Measurements from ENCODE around the gene NUDT17. TPM values are rescaled to one million over a fixed set of nuclear protein-coding genes. Genes with fewer than 3 reads are reported as not detected.
"Not testable (repeated sequence)": the region's sequence is repeated elsewhere in the genome, so short reads cannot be mapped to it uniquely, and the experiment has no call there.

NUDT17 gene
- total RNA-seq, 1 donor from 2014 or later, result 4.7 TPM

DNA sequence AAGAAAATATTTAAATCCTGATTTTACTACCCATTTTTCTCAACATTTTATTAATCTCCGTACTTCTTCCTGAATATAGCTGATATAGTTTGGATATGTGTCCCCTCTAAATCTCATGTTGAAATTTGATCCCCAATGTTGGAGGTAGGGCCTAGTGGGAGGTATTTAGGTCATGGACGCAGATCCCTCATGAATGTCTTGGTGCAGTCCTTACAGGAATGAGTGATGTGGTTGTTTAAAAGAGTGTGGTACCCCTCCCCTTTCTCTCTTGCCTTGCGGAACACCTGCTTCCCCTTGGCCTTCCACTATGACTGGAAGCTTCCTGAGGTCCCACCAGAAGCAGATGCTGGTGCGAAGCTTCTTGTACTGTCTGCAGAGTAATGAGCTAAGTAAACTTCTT, 39.0 kb upstream of the NUDT17 start:
- Mint-ChIP-seq H3K9me3 (no peaks in the 10 kb centered on the region), H3K27ac (no peak overlapping the region), H3K27me3 (ENCODE audit: low read depth) (no peaks in the 10 kb centered on the region), H3K4me3 (no peak overlapping the region), H3K36me3 (no peaks in the 10 kb centered on the region), H3K4me1 (peaks cover 22% of the 10 kb centered on the region)
- no peak for DNase-seq (ENCODE audit: low spot score in 2 of 2, unreplicated experiment in 2 of 2)
- TF ChIP-seq, protein P1, sequence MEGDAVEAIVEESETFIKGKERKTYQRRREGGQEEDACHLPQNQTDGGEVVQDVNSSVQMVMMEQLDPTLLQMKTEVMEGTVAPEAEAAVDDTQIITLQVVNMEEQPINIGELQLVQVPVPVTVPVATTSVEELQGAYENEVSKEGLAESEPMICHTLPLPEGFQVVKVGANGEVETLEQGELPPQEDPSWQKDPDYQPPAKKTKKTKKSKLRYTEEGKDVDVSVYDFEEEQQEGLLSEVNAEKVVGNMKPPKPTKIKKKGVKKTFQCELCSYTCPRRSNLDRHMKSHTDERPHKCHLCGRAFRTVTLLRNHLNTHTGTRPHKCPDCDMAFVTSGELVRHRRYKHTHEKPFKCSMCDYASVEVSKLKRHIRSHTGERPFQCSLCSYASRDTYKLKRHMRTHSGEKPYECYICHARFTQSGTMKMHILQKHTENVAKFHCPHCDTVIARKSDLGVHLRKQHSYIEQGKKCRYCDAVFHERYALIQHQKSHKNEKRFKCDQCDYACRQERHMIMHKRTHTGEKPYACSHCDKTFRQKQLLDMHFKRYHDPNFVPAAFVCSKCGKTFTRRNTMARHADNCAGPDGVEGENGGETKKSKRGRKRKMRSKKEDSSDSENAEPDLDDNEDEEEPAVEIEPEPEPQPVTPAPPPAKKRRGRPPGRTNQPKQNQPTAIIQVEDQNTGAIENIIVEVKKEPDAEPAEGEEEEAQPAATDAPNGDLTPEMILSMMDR (IDR thresholded peaks at IDR 0.05; ENCODE audit: unreplicated experiment), result no peak

DNA sequence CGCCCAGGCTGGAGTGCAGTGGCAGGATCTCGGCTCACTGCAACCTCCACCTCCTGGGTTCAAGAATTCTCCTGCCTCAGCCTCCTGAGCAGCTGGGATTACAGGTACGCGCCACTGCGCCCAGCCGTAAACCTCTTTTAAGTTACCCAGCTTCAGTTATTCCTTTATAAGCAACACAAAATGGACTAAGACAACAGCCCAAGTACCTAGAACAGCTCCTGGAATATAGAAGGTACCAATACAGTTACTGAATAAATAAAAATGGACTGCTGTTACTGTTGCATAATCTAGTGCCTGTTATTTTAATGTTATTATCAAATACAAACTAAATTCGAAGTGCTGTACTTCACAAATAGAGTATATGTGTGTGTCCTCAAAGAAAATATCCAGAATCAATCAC, 38.6 kb upstream of the NUDT17 start:
- no peaks in the 10 kb centered on the region for H3K27me3 Mint-ChIP-seq (ENCODE audit: low read depth)
- H3K9me3 Mint-ChIP-seq, result no peaks in the 10 kb centered on the region
- no peak overlapping the region for H3K27ac Mint-ChIP-seq
- no peak overlapping the region for H3K4me3 Mint-ChIP-seq
- TF ChIP-seq, protein P1 (IDR thresholded peaks at IDR 0.05; ENCODE audit: unreplicated experiment), result no peak
- H3K4me1 Mint-ChIP-seq, result peaks cover 22% of the 10 kb centered on the region
- no peaks in the 10 kb centered on the region for H3K36me3 Mint-ChIP-seq
- DNase-seq (ENCODE audit: low spot score in 2 of 2, unreplicated experiment in 2 of 2), result no peak

DNA sequence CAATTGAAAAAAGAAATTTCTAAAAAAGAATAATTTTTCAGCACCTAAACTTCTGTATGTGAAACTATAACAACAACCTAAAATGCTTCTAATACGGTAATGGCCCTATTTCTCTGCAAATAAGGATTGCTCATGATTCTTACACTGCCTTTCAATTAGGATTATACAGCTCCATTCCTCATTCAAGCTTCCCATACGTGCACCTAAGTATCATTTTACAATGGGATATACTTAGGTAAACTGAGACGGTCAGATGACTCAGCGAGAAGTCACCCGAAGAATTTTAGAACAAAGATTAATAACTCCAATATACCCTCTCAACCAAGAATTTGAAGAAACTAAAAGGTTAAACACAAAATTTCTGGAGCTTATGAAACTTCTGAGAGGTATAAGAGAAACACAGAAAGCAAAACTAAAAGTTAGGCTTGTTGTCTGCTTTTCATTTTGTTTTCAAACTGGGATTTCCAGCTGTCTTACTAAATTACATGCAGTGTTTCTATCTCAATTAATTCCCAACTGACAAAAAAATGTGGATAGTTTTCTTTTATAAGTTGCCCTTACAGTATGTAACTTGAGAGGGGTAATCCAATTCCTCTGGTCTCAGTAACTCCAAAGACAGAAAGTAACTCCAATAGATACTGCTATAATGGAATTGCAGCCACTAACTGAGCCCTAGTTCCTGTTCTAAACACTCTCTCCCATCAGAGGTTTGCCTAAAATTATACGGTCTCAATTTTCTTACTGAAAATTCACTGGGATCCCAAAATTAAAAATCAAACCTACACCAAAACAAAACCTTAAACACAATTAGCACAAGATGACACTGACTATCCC, 32.2 kb upstream of the NUDT17 start:
- H3K4me1 Mint-ChIP-seq; H3K27ac Mint-ChIP-seq; H3K4me3 Mint-ChIP-seq; H3K27me3 Mint-ChIP-seq (ENCODE audit: low read depth); DNase-seq (ENCODE audit: low spot score in 2 of 2, unreplicated experiment in 2 of 2); H3K9me3 Mint-ChIP-seq; H3K36me3 Mint-ChIP-seq: not testable (repeated sequence)

DNA sequence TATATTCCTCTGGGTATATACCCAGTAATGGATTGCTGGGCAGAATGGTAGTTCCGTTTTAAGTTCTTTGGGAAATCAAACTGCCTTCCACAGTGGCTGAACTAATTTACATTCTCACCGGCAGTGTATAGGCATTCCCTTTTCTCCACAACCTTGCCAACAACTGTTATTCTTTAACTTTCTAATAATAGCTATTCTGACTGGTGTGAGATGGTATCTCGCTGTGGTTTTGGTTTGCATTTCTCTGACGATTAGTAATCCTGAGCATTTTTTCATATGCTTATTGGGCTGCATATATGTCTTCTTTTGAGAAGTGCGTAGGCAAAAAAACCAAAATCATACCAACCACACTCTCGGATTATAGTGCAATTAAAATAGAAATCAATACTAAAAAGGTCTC, 27.3 kb upstream of the NUDT17 start:
- not testable (repeated sequence) for DNase-seq (ENCODE audit: low spot score in 2 of 2, unreplicated experiment in 2 of 2); H3K4me1 Mint-ChIP-seq; H3K9me3 Mint-ChIP-seq; H3K27ac Mint-ChIP-seq; H3K36me3 Mint-ChIP-seq; H3K27me3 Mint-ChIP-seq (ENCODE audit: low read depth); H3K4me3 Mint-ChIP-seq

DNA sequence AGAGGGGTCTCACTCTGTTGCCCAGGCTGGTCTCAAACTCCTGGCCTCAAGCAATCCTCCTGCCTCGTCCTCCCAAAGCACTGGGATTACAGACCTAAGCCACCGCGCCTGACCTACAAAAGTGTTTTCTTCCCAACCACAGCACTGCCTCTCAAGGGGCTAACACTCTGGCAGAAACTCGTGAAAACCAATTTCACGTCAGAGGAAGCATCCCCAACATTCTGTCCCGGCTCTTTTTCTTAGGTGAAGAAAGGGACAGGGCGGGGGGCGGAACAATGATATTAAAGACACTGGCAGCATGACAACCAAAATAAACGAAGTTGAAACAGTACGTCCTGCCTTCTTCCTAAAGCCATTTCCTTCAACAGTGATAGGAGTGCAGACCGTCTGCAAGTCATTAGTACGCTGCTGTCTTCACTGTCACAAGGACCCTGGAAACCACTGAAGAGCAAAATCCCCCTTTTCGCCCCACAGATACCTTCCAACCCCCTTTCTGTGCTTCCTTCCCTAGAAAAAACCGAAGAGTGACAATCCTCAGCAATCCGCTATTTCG, 22.6 kb upstream of the NUDT17 start:
- peaks cover 21% of the 10 kb centered on the region for H3K4me1 Mint-ChIP-seq
- H3K9me3 Mint-ChIP-seq, result not testable (repeated sequence)

DNA sequence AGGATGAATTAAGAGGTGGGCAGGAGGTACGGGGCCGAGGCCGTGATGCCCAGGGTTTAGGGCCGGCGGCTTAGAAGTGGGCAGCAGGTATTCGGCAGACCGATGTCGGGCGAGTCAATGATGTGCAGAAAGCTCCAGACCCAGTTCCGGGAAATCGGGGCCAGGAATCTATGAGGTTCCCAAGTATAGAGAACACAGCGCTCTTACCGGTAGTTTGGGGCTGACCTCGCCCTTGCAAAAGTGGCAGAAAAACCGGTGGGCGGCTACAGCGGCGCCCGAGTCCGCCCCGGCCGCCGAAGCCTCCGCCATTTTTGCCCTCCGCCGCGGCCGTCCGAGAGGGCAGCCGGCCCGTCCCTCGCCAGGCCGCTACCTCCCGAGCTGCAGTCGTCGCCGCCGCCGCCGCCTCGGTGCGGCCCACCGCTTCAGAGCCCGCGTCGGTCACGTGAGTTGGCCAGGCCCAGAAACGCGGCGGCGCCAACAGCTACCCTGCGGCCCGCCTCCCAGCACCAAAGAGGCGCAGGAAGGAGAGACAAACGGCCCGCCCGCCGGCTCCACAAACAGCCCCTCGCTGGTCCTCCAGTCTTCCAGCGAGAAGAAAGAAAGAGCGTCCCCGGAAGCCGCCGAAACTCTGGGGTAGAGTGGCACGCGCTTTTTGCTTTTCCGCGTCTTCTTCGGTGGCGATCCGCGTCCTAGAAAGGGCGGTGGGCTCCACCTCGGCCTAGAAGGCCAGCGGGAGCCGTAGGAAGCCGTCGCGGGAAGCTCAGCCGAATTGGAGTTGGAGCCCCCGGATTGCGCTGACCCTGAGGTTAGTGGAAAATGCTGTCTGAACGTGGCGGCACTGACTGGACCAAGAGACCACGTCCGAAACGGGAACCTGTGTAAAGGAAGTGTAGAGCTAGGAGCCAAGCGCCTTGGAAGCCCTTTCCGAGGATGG, 21.6 kb upstream of the NUDT17 start, which contains the start of the genes POLR3C and RNF115:
TSS of gene POLR3C (plus strand) at position 636 of the 934 bp plus-strand sequence. CDS start 1,577 bp downstream, outside the sequence.
TSS of gene RNF115 (minus strand) at position 531 of the 934 bp plus-strand sequence. CDS start at position 309, 222 bp downstream.
- Mint-ChIP-seq H3K4me1 (peaks cover 21% of the 10 kb centered on the region), H3K4me3 (peak within 1 kb of the TSS; percentile 94), H3K36me3 (peaks cover 19% of the 10 kb centered on the region), H3K9me3 (no peaks in the 10 kb centered on the region), H3K27ac (peak within 1 kb of the TSS; percentile 99), H3K27me3 (ENCODE audit: low read depth) (no peaks in the 10 kb centered on the region)
- TF ChIP-seq, protein P1 (IDR thresholded peaks at IDR 0.05; ENCODE audit: unreplicated experiment), result no peak
- DNase-seq (ENCODE audit: low spot score in 2 of 2, unreplicated experiment in 2 of 2), result peak; percentile 79 to 88

More for the DNA sequence above, 22.6 kb upstream of the NUDT17 start:
- not testable (repeated sequence) for DNase-seq (ENCODE audit: low spot score in 2 of 2, unreplicated experiment in 2 of 2); H3K27ac Mint-ChIP-seq; H3K4me3 Mint-ChIP-seq; H3K27me3 Mint-ChIP-seq (ENCODE audit: low read depth)
- H3K36me3 Mint-ChIP-seq, result peaks cover 10% of the 10 kb centered on the region
